Neural progenitor cell (in vitro differentiated cells): ENCODE data around the gene C16orf86. TPM values are rescaled to one million over a fixed set of nuclear protein-coding genes. Genes with fewer than 3 reads are reported as not detected.

Source experiments
- DNase-seq: peaks from one replicate; pipeline ENCODE4 v3.0.0-alpha.2; 2016; ENCODE audit warnings: low spot score
- H2AFZ ChIP-seq: fragments of 200-600 bp; sonication (generic); replicated peaks from 2 replicates; pipeline ENCODE4 v1.6.1; 2016; ENCODE audit warnings: antibody characterized with exemption
- H3F3A ChIP-seq: fragments of 200-600 bp; sonication (generic); 2 replicates; pipeline ENCODE4 v1.6.1; 2016; ENCODE audit warnings: antibody characterized with exemption, low read depth
- H3K27ac ChIP-seq: fragments of 200-600 bp; sonication (generic); 2 replicates; pipeline ENCODE4 v1.5.1; 2016; ENCODE audit warnings: mild to moderate bottlenecking
- H3K27me3 ChIP-seq: fragments of 200-600 bp; sonication (generic); 2 replicates; pipeline ENCODE4 v1.6.1; 2016; ENCODE audit warnings: mild to moderate bottlenecking, moderate library complexity
- H3K36me3 ChIP-seq: fragments of 200-600 bp; sonication (generic); 2 replicates; pipeline ENCODE4 v1.5.1; 2016
- H3K4me1 ChIP-seq: fragments of 200-600 bp; sonication (generic); 2 replicates; pipeline ENCODE4 v1.6.1; 2016; ENCODE audit warnings: mixed run types
- H3K4me2 ChIP-seq: fragments of 200-600 bp; sonication (generic); 2 replicates; pipeline ENCODE4 v1.6.1; 2016
- H3K4me3 ChIP-seq: fragments of 200-600 bp; sonication (generic); 2 replicates; pipeline ENCODE4 v1.5.1; 2016
- H3K79me2 ChIP-seq: fragments of 200-600 bp; sonication (generic); 2 replicates; pipeline ENCODE4 v1.6.1; 2016; ENCODE audit warnings: low read depth
- H3K9ac ChIP-seq: fragments of 200-600 bp; sonication (generic); 2 replicates; pipeline ENCODE4 v1.6.1; 2016
- H3K9me3 ChIP-seq: fragments of 200-600 bp; sonication (generic); 2 replicates; pipeline ENCODE4 v1.5.1; 2016; ENCODE audit warnings: low read depth
- H4K20me1 ChIP-seq: fragments of 200-600 bp; sonication (generic); 2 replicates; pipeline ENCODE4 v1.6.1; 2016; ENCODE audit warnings: low read depth
- H3K27ac Mint-ChIP-seq: 3 replicates; pipeline ENCODE4 v1.8.0; 2021; ENCODE audit warnings: mixed read lengths
- H3K27me3 Mint-ChIP-seq: 2 replicates; pipeline ENCODE4 v1.8.0; 2022; ENCODE audit warnings: low read depth, mild to moderate bottlenecking, inconsistent platforms, moderate library complexity, mixed read lengths; ENCODE audit not compliant: insufficient read depth
- H3K36me3 Mint-ChIP-seq: 3 replicates; pipeline ENCODE4 v1.8.0; 2021; ENCODE audit warnings: mixed read lengths
- H3K4me1 Mint-ChIP-seq: 3 replicates; pipeline ENCODE4 v1.8.0; 2021; ENCODE audit warnings: mixed read lengths
- H3K4me3 Mint-ChIP-seq: 3 replicates; pipeline ENCODE4 v1.8.0; 2021; ENCODE audit warnings: mild to moderate bottlenecking, moderate library complexity, mixed read lengths
- H3K9me3 Mint-ChIP-seq: 3 replicates; pipeline ENCODE4 v1.8.0; 2020; ENCODE audit warnings: mixed read lengths
- CTCF ChIP-seq: fragments of 200-600 bp; sonication (generic); IDR thresholded peaks from 2 replicates; pipeline ENCODE4 v1.5.1; 2017; ENCODE audit warnings: antibody characterized with exemption, mild to moderate bottlenecking
- EZH2 ChIP-seq: fragments of 200-600 bp; sonication (generic); IDR thresholded peaks from 2 replicates; pipeline ENCODE4 v1.6.1; 2017; ENCODE audit warnings: antibody characterized with exemption, mild to moderate bottlenecking, moderate library complexity
- EZH2phosphoT487 ChIP-seq: fragments of 200-600 bp; sonication (generic); IDR thresholded peaks from 2 replicates; pipeline ENCODE4 v1.6.1; 2017; ENCODE audit warnings: antibody characterized with exemption
- total RNA-seq: library from RNA; depleted of rRNA; stranded (reverse); fragments of >200 nt; gene quantifications from 2 replicates; pipeline ENCODE4 v1.2.3, GENCODE V29; 2015; ENCODE audit warnings: low replicate concordance

The C16orf86 gene
- total RNA-seq, 1 donor from 2014 or later, result 0.24 TPM

- H3K4me2 ChIP-seq, result no peak overlapping the region
- peak overlapping the region; percentile 43 for H3K4me3 Mint-ChIP-seq
- H3K4me3 ChIP-seq, result no peak overlapping the region
Observed at GRCh38 chr16:67654403-67654911, 12.2 kb upstream of the C16orf86 start.

GRCh38 chr16:67655363-67655762, 11.3 kb upstream of the C16orf86 start:
- no peak overlapping the region for H3K27ac Mint-ChIP-seq
- H3K36me3 ChIP-seq, result no peaks in the 10 kb centered on the region
- peaks cover 10% of the 10 kb centered on the region for H3F3A ChIP-seq
- TF ChIP-seq EZH2 (no peak), CTCF (no peak)
- no peak for DNase-seq
- H2AFZ ChIP-seq, result no peak overlapping the region
- H3K4me3 ChIP-seq, result no peak overlapping the region
- no peaks in the 10 kb centered on the region for H3K9me3 Mint-ChIP-seq
- H3K27me3 ChIP-seq, result peaks cover 33% of the 10 kb centered on the region
- H4K20me1 ChIP-seq, result peaks cover 67% of the 10 kb centered on the region
- peak overlapping the region; percentile 53 for H3K4me3 Mint-ChIP-seq
- H3K4me2 ChIP-seq, result no peak overlapping the region
- peaks cover 10% of the 10 kb centered on the region for H3K4me1 Mint-ChIP-seq
- H3K9ac ChIP-seq, result no peak overlapping the region
- no peaks in the 10 kb centered on the region for H3K36me3 Mint-ChIP-seq
- peaks cover 8% of the 10 kb centered on the region for H3K79me2 ChIP-seq
- H3K4me1 ChIP-seq, result peaks cover 10% of the 10 kb centered on the region
- no peak overlapping the region for H3K27ac ChIP-seq
- H3K27me3 Mint-ChIP-seq, result peaks cover 32% of the 10 kb centered on the region
- no peaks in the 10 kb centered on the region for H3K9me3 ChIP-seq

More at GRCh38 chr16:67654403-67654911, 12.2 kb upstream of the C16orf86 start:
- H3K4me1 ChIP-seq, result peaks cover 10% of the 10 kb centered on the region
- H3K27ac ChIP-seq, result no peak overlapping the region
- Mint-ChIP-seq H3K9me3 (no peaks in the 10 kb centered on the region), H3K4me1 (peaks cover 10% of the 10 kb centered on the region), H3K36me3 (no peaks in the 10 kb centered on the region), H3K27ac (no peak overlapping the region), H3K27me3 (peaks cover 37% of the 10 kb centered on the region)
- DNase-seq, result no peak
- H3K9ac ChIP-seq, result no peak overlapping the region
- no peak overlapping the region for H2AFZ ChIP-seq
- no peaks in the 10 kb centered on the region for H3K9me3 ChIP-seq
- peaks cover 8% of the 10 kb centered on the region for H3K79me2 ChIP-seq
- H4K20me1 ChIP-seq, result peaks cover 74% of the 10 kb centered on the region
- H3F3A ChIP-seq, result peaks cover 8% of the 10 kb centered on the region
- TF ChIP-seq EZH2phosphoT487 (no peak), EZH2 (no peak), CTCF (no peak)
- peaks cover 33% of the 10 kb centered on the region for H3K27me3 ChIP-seq
- H3K36me3 ChIP-seq, result no peaks in the 10 kb centered on the region

- Histone ChIP-seq H3K36me3 (no peaks in the 10 kb centered on the region), H3K9me3 (no peaks in the 10 kb centered on the region), H3K4me1 (peaks cover 11% of the 10 kb centered on the region), H4K20me1 (peaks cover 67% of the 10 kb centered on the region), H3K9ac (no peak overlapping the region), H3K79me2 (peaks cover 8% of the 10 kb centered on the region), H2AFZ (no peak overlapping the region), H3K27ac (no peak overlapping the region), H3F3A (peaks cover 19% of the 10 kb centered on the region), H3K27me3 (peaks cover 33% of the 10 kb centered on the region), H3K4me3 (no peak overlapping the region), H3K4me2 (no peak overlapping the region)
- peaks cover 12% of the 10 kb centered on the region for H3K4me1 Mint-ChIP-seq
- no peak overlapping the region for H3K4me3 Mint-ChIP-seq
- TF ChIP-seq EZH2 (no peak), CTCF (no peak), EZH2phosphoT487 (no peak)
- H3K27me3 Mint-ChIP-seq, result peaks cover 23% of the 10 kb centered on the region
- H3K27ac Mint-ChIP-seq, result no peak overlapping the region
- H3K9me3 Mint-ChIP-seq, result no peaks in the 10 kb centered on the region
- no peak for DNase-seq
- H3K36me3 Mint-ChIP-seq, result no peaks in the 10 kb centered on the region
Observed at GRCh38 chr16:67656344-67657016, 10.1 kb upstream of the C16orf86 start.
